ENCODE measurements around the gene NUDT21.
"Not testable (repeated sequence)": the region's sequence is repeated elsewhere in the genome, so short reads cannot be mapped to it uniquely, and the experiment has no call there.

NUDT21 gene

DNA sequence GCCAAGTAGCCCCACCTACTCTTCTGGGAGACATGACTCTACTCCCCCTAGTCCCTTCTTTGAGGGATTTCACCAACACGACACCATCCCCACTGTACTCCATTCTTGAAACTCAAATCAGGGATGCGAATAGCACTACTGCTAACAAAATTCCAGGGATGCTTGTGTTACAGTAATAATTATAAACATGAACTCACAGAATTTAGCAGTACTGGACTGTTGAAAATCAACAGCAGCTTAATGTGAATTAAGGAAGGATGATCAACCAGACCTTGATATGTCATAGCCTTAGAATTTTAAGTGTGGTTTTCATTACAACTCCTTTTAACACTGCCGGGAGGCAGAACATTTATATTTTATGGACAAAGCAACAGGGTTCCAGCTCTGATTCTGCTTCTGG, 63.7 kb downstream of the NUDT21 start:
- Mint-ChIP-seq H3K27ac (no peak overlapping the region), H3K4me1 (ENCODE audit: low read depth) (no peaks in the 10 kb centered on the region), H3K27me3 (ENCODE audit: low read depth) (no peaks in the 10 kb centered on the region), H3K36me3 (ENCODE audit: low read depth) (peaks cover 41% of the 10 kb centered on the region), H3K4me3 (no peak overlapping the region), H3K9me3 (peaks cover 9% of the 10 kb centered on the region)

DNA sequence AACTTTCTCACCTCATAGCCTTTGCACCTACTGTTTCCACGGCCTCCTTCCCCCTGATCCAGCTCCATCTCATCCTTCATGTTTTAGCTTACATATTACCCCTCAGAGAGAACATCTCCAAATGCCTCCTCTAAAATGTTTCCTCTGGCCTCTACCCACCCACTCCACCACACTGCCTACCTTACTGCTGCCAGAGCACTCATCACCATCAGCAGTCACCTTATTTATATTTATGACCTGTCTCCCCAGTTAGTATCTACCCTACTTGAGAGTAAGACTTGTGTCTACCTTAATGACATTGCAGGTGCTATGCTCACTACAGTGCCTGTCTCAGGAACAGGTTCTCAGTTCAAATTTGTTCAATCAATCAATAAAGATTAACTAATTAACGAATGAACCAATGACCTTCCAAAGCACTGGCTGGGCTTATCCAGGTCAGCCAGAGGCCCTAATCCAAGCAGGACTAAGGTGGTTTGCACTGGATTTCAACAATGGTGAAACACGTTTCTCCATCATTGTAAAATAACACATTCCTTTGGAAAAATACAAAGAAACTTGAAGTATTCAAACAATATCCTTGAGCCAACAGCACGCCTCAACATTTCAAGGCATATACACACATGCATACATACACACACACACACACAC, 66.9 kb downstream of the NUDT21 start:
- no peaks in the 10 kb centered on the region for H3K27me3 Mint-ChIP-seq (ENCODE audit: low read depth)
- no peak overlapping the region for H3K4me3 Mint-ChIP-seq
- H3K4me1 Mint-ChIP-seq (ENCODE audit: low read depth): no peaks in the 10 kb centered on the region
- no peak overlapping the region for H3K27ac Mint-ChIP-seq
- H3K9me3 Mint-ChIP-seq: peaks cover 29% of the 10 kb centered on the region
- peaks cover 54% of the 10 kb centered on the region for H3K36me3 Mint-ChIP-seq (ENCODE audit: low read depth)

DNA sequence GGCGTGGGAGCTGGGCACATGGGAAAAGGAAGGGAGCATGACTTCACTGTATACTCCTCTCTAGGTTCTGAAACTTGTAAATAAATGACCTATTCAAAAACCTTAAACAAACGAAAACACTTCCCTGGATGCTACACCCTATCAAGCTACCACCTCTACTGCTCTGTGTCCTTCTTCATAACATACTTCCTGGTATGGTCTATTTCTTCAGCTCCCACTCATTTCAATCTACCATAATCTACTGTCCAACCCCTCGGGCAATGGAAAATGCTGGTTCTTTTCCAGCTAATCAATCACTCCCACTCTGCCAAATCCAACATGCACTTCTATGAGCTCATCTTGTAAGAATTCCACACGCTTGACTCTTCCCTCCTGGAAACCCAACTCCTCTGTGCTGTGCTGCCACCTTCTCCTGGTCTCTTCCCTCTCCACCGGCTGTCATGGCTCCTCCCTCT, 68.2 kb downstream of the NUDT21 start:
- no peaks in the 10 kb centered on the region for H3K27me3 Mint-ChIP-seq (ENCODE audit: low read depth)
- H3K4me3 Mint-ChIP-seq: no peak overlapping the region
- H3K4me1 Mint-ChIP-seq (ENCODE audit: low read depth): no peaks in the 10 kb centered on the region
- H3K27ac Mint-ChIP-seq: no peak overlapping the region
- peaks cover 64% of the 10 kb centered on the region for H3K36me3 Mint-ChIP-seq (ENCODE audit: low read depth)
- peaks cover 38% of the 10 kb centered on the region for H3K9me3 Mint-ChIP-seq

DNA sequence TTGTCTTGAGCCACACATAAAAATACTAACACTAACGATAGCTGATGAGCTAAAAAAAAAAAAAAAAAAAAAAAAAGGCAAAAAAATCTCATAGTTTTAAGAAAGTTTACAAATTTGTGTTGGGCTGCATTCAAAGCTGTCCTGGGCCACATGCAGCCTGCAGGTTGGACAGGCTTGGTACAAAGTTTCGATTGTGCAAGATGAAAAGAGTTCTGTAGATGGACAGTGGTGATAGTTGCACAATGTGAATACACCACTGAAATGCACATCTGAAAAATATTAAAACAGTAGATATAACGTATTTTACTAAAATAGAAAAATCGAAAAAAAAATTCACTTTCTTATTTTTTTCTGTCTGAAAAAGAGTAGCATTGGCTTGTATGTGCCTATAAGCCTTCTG, 68.7 kb downstream of the NUDT21 start:
- peaks cover 66% of the 10 kb centered on the region for H3K36me3 Mint-ChIP-seq (ENCODE audit: low read depth)
- H3K4me1 Mint-ChIP-seq (ENCODE audit: low read depth): no peaks in the 10 kb centered on the region
- H3K27me3 Mint-ChIP-seq (ENCODE audit: low read depth): no peaks in the 10 kb centered on the region
- H3K4me3 Mint-ChIP-seq: no peak overlapping the region
- no peak overlapping the region for H3K27ac Mint-ChIP-seq
- peaks cover 38% of the 10 kb centered on the region for H3K9me3 Mint-ChIP-seq

DNA sequence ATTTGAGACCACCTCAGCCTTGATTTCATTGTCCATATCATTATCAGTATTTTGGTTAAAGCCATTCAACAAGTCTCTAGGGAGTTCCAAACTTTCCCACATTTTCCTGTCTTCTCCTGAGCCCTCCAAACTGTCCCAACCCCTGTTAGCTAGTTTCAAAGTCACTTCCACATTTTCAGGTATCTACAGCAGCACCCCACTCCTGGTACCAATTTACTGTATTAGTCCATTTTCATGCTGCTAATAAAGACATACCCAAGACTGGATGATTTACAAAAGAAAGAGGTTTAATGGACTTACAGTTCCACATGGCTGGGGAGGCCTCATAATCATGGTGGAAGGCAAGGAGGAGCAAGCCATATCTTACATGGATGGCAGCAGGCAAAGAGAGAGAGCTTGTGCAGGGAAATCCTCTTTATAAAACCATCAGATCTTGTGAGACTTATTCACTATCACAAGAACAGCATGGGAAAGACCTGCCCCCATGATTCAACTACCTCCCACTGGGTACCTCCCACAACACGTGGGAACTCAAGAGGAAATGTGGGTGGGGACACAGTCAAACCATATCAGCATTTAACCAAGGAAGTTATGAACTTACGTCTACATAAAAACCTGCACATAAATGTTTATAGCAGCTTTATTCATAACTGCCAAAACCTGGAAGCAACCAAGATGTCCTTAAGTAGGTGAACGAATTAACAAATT, 70.2 kb downstream of the NUDT21 start:
- Mint-ChIP-seq H3K36me3 (ENCODE audit: low read depth) (peaks cover 68% of the 10 kb centered on the region), H3K9me3 (peaks cover 38% of the 10 kb centered on the region)
- H3K27me3 Mint-ChIP-seq (ENCODE audit: low read depth); H3K4me1 Mint-ChIP-seq (ENCODE audit: low read depth); H3K4me3 Mint-ChIP-seq; H3K27ac Mint-ChIP-seq: not testable (repeated sequence)
